Measurements from ENCODE around the gene IL13RA1.
"Not testable (repeated sequence)": the region's sequence is repeated elsewhere in the genome, so short reads cannot be mapped to it uniquely, and the experiment has no call there.

GRCh38 chrX:118817257-118817656, 89.9 kb downstream of the IL13RA1 start:
- not testable (repeated sequence) for TF ChIP-seq CTCF (IDR thresholded peaks at IDR 0.05; ENCODE audit: low read length); EZH2 (IDR thresholded peaks at IDR 0.05; ENCODE audit: borderline replicate concordance, low read length)

All from OCI-LY1 (cell line).